Neural cell (in vitro differentiated cells): ENCODE results near the gene CDKAL1. TPM values are rescaled to one million over a fixed set of nuclear protein-coding genes. Genes with fewer than 3 reads are reported as not detected.

ENCODE experiments used
- H2AFZ ChIP-seq: fragments of 200-600, 300-800 bp; sonication (generic), shearing (Covaris generic); 2 replicates; pipeline ENCODE4 v1.6.0; 2014; ENCODE audit warnings: low read depth, mild to moderate bottlenecking, antibody characterized with exemption, low read length, moderate library complexity
- H3F3A ChIP-seq: fragments of 200-600 bp; shearing (Covaris generic); 2 replicates; pipeline ENCODE4 v1.6.1; 2016; ENCODE audit warnings: mild to moderate bottlenecking, moderate library complexity, mixed read lengths, antibody characterized with exemption, low read length; ENCODE audit not compliant: insufficient read depth, poor library complexity, severe bottlenecking
- H3K27ac ChIP-seq: fragments of 200-600, 300-800 bp; sonication (generic), shearing (Covaris generic); 2 replicates; pipeline ENCODE4 v1.5.1; 2014; ENCODE audit warnings: mild to moderate bottlenecking, low read length, moderate library complexity
- H3K27me3 ChIP-seq: fragments of 300-800, 200-600 bp; sonication (generic), shearing (Covaris generic); 2 replicates; pipeline ENCODE4 v1.6.0; 2014; ENCODE audit warnings: mild to moderate bottlenecking, low read depth, low read length, moderate library complexity; ENCODE audit not compliant: insufficient read depth
- H3K36me3 ChIP-seq: fragments of 300-800, 200-600 bp; sonication (generic), shearing (Covaris generic); 2 replicates; pipeline ENCODE4 v1.5.1; 2014; ENCODE audit warnings: mild to moderate bottlenecking, antibody characterized with exemption, low read length, moderate library complexity; ENCODE audit not compliant: insufficient read depth
- H3K4me2 ChIP-seq: fragments of 300-800, 200-600 bp; sonication (generic), shearing (Covaris generic); 2 replicates; pipeline ENCODE4 v1.6.0; 2014; ENCODE audit warnings: mild to moderate bottlenecking, low read length
- H3K4me3 ChIP-seq: fragments of 300-800, 200-600 bp; sonication (generic), shearing (Covaris generic); 2 replicates; pipeline ENCODE4 v1.5.1; 2014; ENCODE audit warnings: mild to moderate bottlenecking, low read length, moderate library complexity
- H3K79me2 ChIP-seq: fragments of 200-600 bp; shearing (Covaris generic); replicated peaks from 2 replicates; pipeline ENCODE4 v1.6.0; 2014; ENCODE audit warnings: mild to moderate bottlenecking, low read length, moderate library complexity; ENCODE audit not compliant: insufficient read depth
- H3K9ac ChIP-seq: fragments of 300-800, 200-600 bp; sonication (generic), shearing (Covaris generic); 2 replicates; pipeline ENCODE4 v1.6.1; 2016; ENCODE audit warnings: mild to moderate bottlenecking, low read length, mixed read lengths
- H3K9me2 ChIP-seq: fragments of 200-600 bp; shearing (Covaris generic); 2 replicates; pipeline ENCODE4 v1.6.1; 2016; ENCODE audit warnings: mild to moderate bottlenecking, low read length, mixed read lengths; ENCODE audit not compliant: insufficient read depth
- H3K9me3 ChIP-seq: fragments of 200-600, 300-800 bp; sonication (generic), shearing (Covaris generic); 2 replicates; pipeline ENCODE4 v1.6.1; 2016; ENCODE audit warnings: mild to moderate bottlenecking, mixed run types, low read length, moderate library complexity, mixed read lengths
- H4K20me1 ChIP-seq: fragments of 200-600 bp; shearing (Covaris generic); 2 replicates; pipeline ENCODE4 v1.6.1; 2016; ENCODE audit warnings: mild to moderate bottlenecking, mixed run types; ENCODE audit not compliant: insufficient read depth
- EP300 ChIP-seq: fragments of 450-650 bp; conservative IDR thresholded peaks from 2 replicates; pipeline ENCODE4 v1.6.1; 2014; ENCODE audit warnings: antibody characterized with exemption, mild to moderate bottlenecking, moderate library complexity; ENCODE audit not compliant: poor library complexity, severe bottlenecking
- EZH2 ChIP-seq: fragments of 200-600, 300-800 bp; shearing (Covaris generic), sonication (generic); IDR thresholded peaks from 2 replicates; pipeline ENCODE4 v1.6.1; 2014; ENCODE audit warnings: antibody characterized with exemption, low read length, borderline replicate concordance, mild to moderate bottlenecking; ENCODE audit not compliant: insufficient read depth, poor library complexity, severe bottlenecking
- MXI1 ChIP-seq: fragments of 450-650 bp; conservative IDR thresholded peaks from 2 replicates; pipeline ENCODE4 v1.6.1; 2014; ENCODE audit warnings: antibody characterized with exemption, mild to moderate bottlenecking; ENCODE audit not compliant: poor library complexity, severe bottlenecking
- POLR2AphosphoS5 ChIP-seq: IDR thresholded peaks from 2 replicates; pipeline ENCODE4 v1.6.1; 2012
- RAD21 ChIP-seq: fragments of 450-650 bp; conservative IDR thresholded peaks from 2 replicates; pipeline ENCODE4 v1.6.1; 2014; ENCODE audit warnings: antibody characterized with exemption, mild to moderate bottlenecking, moderate library complexity
- SMC3 ChIP-seq: fragments of 450-650 bp; conservative IDR thresholded peaks from 2 replicates; pipeline ENCODE4 v1.6.1; 2014; ENCODE audit warnings: antibody characterized with exemption, mild to moderate bottlenecking, moderate library complexity; ENCODE audit not compliant: poor library complexity
- TAF1 ChIP-seq: IDR thresholded peaks from 2 replicates; pipeline ENCODE4 v1.6.1; 2012; ENCODE audit warnings: low read depth
- polyA plus RNA-seq: library from polyadenylated mRNA; depleted of rRNA; stranded (reverse); fragments of >200 nt; gene quantifications from 2 replicates; pipeline ENCODE4 v1.2.3, GENCODE V29; 2014
- TF ChIP-seq, protein P1 (sequence below): fragments of 450-650 bp; IDR thresholded peaks from 2 replicates; pipeline ENCODE4 v1.5.1; 2014; ENCODE audit warnings: antibody characterized with exemption, mild to moderate bottlenecking, moderate library complexity; ENCODE audit not compliant: poor library complexity, severe bottlenecking
- TF ChIP-seq, protein P2 (sequence below): IDR thresholded peaks from 2 replicates; pipeline ENCODE4 v1.6.1; 2012; ENCODE audit warnings: borderline replicate concordance

Gene CDKAL1
- polyA plus RNA-seq, 1 donor from 2014 or later = 10.7 TPM

DNA sequence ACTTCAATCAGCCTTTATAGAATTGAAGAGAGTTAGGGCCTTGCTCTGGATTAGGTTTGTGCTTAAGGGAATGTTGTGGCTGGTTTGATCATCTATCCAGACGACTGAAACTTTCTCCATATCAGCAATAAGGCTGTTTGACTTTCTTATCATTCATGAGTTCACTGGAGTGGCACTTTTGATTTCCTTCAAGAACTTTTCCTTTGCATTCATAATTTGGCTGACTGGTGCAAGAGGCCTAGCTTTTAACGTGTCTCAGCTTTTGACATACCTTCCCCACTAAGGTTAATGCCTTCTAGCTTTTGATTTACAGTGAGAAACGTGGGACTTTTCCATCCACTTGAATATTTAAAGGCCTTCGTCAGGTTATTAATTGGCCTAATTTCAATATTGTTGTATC lies 461.8 kb downstream of the CDKAL1 start:
- TF ChIP-seq, protein P1, sequence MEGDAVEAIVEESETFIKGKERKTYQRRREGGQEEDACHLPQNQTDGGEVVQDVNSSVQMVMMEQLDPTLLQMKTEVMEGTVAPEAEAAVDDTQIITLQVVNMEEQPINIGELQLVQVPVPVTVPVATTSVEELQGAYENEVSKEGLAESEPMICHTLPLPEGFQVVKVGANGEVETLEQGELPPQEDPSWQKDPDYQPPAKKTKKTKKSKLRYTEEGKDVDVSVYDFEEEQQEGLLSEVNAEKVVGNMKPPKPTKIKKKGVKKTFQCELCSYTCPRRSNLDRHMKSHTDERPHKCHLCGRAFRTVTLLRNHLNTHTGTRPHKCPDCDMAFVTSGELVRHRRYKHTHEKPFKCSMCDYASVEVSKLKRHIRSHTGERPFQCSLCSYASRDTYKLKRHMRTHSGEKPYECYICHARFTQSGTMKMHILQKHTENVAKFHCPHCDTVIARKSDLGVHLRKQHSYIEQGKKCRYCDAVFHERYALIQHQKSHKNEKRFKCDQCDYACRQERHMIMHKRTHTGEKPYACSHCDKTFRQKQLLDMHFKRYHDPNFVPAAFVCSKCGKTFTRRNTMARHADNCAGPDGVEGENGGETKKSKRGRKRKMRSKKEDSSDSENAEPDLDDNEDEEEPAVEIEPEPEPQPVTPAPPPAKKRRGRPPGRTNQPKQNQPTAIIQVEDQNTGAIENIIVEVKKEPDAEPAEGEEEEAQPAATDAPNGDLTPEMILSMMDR = no peak
- TF ChIP-seq POLR2AphosphoS5 (no peak), EP300 (no peak), EZH2 (no peak), MXI1 (no peak)
- TF ChIP-seq, protein P2, sequence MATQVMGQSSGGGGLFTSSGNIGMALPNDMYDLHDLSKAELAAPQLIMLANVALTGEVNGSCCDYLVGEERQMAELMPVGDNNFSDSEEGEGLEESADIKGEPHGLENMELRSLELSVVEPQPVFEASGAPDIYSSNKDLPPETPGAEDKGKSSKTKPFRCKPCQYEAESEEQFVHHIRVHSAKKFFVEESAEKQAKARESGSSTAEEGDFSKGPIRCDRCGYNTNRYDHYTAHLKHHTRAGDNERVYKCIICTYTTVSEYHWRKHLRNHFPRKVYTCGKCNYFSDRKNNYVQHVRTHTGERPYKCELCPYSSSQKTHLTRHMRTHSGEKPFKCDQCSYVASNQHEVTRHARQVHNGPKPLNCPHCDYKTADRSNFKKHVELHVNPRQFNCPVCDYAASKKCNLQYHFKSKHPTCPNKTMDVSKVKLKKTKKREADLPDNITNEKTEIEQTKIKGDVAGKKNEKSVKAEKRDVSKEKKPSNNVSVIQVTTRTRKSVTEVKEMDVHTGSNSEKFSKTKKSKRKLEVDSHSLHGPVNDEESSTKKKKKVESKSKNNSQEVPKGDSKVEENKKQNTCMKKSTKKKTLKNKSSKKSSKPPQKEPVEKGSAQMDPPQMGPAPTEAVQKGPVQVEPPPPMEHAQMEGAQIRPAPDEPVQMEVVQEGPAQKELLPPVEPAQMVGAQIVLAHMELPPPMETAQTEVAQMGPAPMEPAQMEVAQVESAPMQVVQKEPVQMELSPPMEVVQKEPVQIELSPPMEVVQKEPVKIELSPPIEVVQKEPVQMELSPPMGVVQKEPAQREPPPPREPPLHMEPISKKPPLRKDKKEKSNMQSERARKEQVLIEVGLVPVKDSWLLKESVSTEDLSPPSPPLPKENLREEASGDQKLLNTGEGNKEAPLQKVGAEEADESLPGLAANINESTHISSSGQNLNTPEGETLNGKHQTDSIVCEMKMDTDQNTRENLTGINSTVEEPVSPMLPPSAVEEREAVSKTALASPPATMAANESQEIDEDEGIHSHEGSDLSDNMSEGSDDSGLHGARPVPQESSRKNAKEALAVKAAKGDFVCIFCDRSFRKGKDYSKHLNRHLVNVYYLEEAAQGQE = no peak
- H3K79me2 ChIP-seq = no peaks in the 10 kb centered on the region
- no peaks in the 10 kb centered on the region for H3K36me3 ChIP-seq
- no peaks in the 10 kb centered on the region for H3K9me3 ChIP-seq
- H4K20me1 ChIP-seq = no peaks in the 10 kb centered on the region
- no peak overlapping the region for H2AFZ ChIP-seq
- no peak overlapping the region for H3K9ac ChIP-seq
- H3K4me2 ChIP-seq = no peak overlapping the region
- H3K27ac ChIP-seq = no peak overlapping the region
- H3K27me3 ChIP-seq = no peaks in the 10 kb centered on the region
- H3K9me2 ChIP-seq = no peaks in the 10 kb centered on the region
- no peaks in the 10 kb centered on the region for H3F3A ChIP-seq
- no peak overlapping the region for H3K4me3 ChIP-seq

DNA sequence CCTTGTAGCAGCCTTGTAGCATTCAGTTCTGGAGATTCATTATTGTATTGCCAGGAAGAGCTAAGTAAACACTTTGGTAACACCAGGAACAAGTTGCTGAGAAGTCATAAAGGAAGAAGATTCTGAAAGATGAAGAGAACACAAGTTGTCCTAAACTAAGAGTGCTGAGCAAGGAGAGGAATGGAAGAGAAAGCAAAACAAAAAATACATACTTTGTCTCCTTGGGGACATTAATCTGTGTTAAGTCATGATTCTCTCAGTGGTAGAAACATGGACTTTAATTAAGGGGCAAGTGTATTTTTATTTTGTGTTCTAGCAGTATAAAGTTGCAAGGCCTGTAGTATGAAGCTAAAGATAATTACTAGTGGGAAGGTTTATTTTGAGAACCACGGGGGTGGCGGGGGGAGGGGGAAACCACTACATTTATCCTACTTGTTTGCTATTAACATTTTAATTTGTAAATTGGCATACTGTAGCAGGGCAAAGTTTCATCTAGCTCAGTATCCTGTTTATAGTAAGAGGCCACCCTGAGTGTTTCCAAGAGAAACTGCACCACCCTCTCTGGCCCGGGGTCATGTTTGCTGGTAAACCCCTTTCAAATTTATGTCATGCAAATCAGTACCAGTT lies 463.0 kb downstream of the CDKAL1 start:
- no peak overlapping the region for H3K27ac ChIP-seq
- no peaks in the 10 kb centered on the region for H3K9me2 ChIP-seq
- H3K36me3 ChIP-seq = no peaks in the 10 kb centered on the region
- H3K9ac ChIP-seq = no peak overlapping the region
- no peak overlapping the region for H2AFZ ChIP-seq
- no peak overlapping the region for H3K4me3 ChIP-seq
- H3F3A ChIP-seq = no peaks in the 10 kb centered on the region
- TF ChIP-seq EZH2 (no peak), EP300 (no peak), SMC3 (no peak), RAD21 (no peak), MXI1 (no peak), TAF1 (no peak)
- H4K20me1 ChIP-seq = no peaks in the 10 kb centered on the region
- no peak overlapping the region for H3K4me2 ChIP-seq
- H3K9me3 ChIP-seq = no peaks in the 10 kb centered on the region
- H3K79me2 ChIP-seq = no peaks in the 10 kb centered on the region
- H3K27me3 ChIP-seq = no peaks in the 10 kb centered on the region
